HG03460 (cell line): ENCODE results near the gene KCNQ1.

Source experiments
- ATAC-seq: cut with Tn5 transposase; IDR thresholded peaks from one replicate; pipeline ENCODE4 v1.9.1; 2021; ENCODE audit not compliant: unreplicated experiment

KCNQ1 gene

DNA sequence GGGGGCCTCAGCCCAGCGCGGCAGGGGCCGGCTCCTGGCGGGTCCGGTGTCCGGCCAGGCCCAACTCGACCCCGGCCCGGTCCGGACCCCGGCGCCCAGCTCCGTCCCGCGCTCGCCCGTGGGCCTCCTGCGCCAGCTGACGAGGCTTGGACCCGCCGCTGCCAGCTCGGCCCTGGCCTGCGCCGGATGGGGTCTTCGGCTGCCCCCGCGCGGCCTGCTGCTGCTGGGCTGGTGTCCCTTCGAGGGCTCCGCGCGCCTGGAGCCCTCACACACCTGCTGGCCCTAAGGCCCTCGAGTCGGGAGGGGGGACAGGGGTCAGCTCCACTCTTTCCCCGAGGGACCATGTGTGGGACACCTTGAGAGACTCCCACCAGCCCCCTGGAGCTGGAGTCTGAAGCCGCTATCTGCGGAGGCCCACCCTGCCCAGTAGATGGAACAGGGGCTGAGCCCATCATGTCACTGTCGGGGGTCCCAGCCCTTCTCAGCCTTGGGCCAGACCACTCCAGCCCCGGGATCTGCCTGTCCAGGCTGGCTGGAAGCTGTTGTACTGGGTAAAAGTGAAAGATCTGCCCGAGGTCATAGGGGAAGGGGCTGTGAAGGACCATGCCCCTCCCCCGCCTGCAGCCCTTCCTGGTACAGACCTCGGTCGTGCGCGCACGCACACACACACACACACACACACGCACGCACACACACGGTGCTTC lies 441.5 kb downstream of the KCNQ1 start:
- no peak for ATAC-seq

DNA sequence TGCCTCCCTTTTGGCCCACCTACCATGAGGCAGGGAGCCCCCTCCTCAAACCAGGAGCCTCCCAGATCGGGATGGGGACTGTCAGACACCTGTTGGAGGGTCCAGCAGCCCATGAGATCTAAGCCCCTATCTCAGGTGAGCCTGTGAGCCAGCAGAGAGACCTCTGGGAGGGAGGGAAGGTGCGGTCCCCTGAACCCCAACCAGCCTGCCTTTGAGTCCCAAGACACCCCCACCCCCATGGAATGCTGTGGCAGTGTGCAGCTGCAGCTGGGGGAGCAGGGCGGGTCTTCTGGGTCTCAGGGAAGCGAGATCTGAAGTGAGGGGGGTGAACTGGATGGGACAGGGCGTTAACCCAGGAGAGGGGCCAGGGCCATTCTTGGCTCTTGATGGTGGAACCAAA lies 442.1 kb downstream of the KCNQ1 start:
- ATAC-seq = no peak

DNA sequence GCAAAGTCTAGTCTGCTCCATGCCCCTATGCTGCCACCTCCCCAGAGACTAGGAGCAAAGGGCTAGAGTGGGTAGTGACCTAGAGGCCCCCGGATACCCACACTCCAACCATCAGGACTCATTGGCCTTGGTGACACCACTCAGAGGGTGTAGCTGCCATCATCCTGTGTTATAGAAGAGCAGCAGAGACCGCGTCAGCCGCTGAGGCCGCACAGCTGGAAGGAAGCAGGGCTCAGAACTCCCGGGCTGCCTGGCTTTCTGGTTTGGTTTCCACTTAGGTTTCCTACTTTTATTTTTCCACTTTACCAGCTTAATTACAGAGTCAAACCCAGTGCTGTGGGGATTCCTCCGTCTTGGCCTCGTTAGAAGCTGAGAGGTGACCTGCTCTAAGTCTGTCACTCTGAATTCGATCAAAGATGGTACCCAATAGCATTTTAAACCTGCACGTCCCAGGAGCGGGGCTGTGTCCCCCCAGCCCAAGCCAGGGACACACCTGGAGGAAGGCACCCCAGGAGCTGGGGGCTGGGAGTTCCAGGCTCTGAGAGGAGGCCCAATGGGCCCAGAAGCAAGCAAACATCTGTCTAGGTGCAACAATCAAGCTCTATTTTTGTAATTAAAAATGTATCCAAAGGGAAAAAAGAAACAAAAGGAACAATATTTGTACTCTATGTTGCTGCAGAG lies 442.8 kb downstream of the KCNQ1 start:
- ATAC-seq = no peak

DNA sequence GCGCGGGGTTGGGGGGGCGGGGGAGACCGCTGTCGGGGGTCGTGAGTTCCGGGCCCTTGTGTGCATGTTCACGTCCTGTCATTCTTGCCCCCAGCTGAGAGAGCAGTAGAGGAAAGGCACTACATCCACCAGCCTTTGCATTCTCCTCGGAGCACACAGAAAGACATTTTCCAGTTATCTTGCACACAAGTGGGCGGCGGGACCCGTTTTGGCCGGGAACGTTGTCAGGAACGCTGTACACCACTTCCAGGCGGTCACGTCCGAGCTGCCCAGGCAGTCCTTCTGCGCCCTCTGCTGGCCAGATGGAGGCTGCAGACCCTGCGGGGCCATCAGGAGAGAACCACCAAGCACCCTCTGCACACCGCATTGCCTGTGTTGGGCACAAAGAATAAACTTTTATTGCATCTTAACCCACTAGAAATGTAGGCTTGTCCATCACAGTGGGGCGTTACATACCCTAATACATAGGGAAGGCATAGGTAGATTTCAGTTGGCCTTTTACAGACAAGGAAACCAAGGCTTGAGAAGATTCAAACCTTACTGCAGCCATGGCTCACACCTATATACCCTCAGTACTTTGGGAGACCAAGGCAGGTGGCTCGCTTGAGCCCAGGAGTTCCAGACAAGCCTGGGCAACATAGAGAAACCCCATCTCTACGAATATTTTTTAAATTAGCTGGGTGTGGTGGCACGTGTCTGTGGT lies 443.6 kb downstream of the KCNQ1 start:
- ATAC-seq = no peak

DNA sequence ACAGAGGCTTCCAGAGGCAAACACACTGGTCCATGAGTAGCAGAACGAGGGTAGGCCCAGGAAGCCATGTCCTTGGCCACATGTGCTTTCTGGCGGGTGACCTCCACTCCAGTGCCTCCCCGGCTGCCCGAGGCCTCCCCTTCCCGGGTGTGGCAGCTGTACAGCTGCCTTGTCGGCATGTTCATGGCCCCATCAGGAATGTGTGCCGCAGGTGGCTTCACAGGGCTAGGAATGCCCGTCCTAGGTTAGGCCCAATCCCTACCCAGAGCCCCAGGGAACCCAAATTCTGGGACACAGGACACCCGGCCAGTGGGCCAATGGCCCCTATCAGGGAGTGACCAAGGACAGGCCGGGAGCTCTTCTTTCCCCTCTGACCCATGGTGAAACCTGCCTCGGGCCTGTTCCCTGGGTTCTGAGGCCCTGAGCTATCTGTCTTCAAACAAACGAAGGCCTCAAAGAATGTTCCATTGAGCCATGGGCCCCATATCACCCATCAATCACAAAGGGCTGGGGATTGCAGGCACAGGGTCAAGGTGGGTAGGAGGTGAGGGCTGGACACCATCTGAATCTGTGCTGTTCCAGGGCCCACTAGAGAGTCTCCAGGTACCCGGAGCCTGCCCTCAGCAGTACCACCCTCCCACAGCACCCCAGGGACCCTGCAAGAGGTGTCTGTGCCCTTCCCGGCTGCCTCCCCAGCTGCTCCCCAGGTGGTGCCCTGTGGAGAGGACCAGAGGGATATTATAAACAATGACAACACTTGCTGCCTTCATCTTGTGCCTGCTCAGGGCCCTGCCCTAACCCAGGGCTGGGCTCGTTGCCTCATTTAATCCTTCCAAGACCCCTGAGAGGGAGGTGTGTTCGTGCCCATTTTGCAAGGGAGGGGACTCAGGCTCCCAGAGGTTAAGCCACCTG lies 444.8 kb downstream of the KCNQ1 start:
- no peak for ATAC-seq

DNA sequence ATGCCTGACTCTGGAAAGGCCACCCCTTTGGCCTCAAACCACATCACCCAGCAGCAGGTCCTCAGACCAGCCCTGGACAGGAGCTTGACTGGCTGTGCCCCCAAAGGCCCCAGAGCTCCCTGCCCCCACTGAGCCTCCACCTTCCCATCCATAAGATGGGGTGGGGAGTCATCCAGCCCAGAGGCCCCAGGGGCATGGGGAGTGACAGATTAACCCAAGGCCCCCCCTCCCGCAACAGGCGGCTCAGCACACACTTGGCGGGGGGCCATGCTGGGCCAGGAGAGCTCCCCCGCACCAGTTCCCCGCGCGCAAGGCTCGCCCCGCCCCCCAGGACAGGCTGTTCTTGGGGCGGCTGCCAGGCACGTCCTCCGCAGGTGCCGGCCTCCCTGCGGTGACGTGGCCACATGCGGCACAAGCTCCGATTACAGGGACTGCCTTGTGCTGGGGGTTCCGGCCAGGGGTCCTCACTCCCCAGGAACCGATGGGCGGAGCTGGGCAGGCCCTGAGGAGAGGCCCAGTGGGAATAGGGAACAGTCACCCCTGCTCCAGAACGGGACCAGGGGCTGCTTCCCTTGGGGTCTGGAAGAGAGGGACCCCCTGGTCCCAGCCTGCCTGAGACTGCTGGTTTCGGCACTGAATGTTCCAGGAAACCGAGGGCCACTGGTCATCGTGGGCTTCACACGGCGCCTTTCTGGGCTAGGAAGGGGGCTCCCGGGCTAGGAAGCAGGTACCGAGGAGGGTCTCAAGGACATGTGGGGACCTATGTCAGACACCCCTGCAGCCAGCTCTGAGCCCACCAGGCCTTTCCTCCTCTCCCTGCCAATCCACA lies 445.9 kb downstream of the KCNQ1 start:
- no peak for ATAC-seq

DNA sequence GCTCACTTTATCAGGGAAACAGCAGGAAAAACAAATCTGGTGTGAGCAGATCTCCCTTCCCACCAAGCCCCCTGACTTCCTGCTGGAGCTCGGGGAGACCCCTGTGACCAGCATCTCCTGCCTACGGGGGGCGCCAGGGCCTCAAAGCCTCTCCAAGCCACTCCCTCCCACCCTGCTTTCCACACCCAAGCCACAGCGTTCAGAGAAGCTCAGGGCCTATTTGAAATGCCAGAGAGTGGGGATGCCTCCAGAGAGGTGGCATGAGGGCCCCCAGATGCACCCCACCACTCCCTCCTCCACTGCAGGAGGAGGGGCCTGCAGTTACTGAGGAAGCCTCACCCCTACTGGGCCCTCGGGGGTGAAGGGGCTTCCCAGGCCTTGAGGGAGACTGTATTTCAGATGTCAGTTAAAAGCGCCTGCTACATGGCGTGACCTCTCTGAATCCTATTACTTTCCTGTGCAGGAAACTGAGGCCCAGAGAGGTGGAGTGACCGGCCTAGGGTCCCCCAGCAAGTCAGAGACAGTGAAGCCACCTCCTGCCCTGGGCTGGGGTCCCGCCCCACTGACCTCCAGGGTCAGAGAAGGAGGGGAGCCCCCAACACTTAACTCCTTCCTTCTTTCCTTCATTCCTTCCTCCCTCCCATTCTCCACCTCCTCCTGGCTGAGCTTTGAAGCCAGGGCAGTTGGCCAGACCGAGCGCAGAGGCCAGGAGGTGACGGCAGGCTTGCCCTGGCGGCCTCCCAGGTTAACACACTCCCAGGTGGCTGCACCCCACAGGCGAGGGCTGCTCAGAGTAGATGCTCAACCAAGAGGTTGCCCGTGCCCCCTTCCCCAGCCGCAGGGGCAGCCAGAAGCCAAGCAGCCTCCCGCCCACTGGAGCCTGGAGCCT lies 446.8 kb downstream of the KCNQ1 start:
- ATAC-seq = no peak

DNA sequence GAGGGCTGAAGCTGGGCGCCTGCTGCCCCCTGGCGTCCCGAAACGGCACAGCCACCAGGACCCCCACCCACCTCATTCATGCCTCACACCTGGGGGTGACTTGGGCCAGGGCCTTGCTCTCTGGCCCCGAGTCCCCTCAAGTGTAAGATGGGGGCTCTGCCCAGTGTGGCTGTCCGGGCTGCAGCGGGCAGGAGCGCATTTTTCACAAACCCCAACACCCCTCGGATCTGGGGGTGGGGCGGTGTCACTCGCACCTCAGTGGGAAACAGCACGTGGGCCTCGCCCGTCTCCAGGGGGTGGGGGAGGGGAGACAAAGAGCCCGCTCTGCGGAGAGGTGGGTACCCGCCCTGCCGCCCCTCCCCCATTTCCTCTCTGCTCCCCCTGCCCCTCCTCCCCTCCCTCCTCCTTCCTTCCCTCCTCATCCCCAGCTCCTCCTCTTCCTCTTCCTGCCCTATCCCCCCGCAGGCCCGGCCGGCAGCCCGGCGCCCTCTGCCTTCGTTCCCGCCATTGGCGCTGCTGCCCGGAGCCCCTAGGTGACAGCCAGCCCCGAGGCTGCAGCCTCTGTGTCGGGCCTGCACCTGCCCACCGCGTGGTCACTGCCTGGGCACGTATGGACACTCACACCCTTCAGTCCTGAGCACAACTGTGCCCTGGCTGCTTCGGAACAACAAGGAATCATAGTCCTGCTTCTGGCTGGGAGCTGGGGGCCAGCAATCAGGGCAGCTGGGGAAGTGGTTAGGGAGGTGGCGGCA lies 447.6 kb downstream of the KCNQ1 start:
- ATAC-seq = no peak

DNA sequence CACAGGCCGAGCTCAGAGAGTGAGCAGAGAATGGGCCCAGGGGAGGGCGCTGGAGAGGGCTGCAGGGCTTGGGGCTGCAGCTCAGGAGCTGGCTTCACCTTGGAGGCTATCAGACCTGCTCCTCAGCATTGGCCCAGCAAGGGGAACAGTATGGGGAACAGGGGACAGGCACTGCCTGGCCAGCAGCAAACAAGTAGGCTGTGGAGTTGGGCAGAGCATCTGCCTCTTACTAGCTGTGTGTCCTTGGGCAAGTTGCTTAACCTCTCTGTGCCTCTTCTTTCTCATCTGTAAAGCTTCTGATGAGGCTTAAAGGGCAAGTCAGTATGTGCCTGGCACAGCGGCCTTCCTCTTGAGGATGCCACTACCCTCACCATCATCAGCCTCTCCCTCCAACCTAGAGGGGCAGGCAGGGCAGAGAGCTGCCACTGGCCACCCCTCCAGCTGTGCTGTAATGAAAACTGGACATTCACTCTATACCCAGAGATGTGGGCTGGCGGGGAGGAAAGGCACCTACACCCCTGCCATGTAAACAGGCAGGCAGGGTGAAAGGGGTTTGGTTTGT lies 448.2 kb downstream of the KCNQ1 start:
- ATAC-seq = no peak

DNA sequence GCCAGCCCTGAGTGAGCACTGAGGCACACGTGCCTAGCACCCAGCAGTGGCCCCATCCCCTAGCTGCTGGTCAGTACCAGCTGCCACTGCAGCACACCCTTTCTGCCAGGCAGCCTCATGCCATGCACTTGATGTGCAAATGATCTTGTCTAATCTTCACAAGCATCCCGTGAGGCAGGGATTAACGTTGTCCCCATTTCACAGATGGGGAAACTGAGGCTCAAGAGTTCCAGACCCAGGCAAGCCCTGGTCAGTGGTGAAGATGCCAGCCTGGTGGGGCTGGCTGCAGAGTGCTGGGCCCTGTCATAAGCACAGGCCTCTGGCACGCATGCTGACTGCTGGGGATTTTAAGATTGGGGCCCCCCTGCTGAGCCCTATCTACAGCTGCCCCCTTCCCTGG lies 449.1 kb downstream of the KCNQ1 start:
- no peak for ATAC-seq

DNA sequence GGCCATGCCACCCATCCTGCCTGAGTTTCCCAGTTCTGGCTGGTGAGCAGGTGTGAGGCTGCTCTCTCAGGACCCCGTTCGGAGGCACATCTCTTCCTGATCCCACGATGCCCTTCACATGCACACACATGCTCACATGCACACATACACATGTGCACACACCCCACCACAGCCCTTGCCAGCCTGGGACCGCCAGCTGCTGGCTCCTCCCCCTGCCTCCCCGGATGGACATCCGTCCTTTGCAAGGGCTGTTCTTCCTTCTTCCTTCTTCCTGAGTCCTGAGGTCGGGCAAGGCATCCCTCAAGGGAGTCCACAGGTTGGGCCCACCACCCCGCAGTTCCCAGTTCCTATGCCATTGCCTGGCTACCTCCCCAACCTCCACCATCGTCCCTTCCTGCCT lies 451.2 kb downstream of the KCNQ1 start:
- no peak for ATAC-seq

DNA sequence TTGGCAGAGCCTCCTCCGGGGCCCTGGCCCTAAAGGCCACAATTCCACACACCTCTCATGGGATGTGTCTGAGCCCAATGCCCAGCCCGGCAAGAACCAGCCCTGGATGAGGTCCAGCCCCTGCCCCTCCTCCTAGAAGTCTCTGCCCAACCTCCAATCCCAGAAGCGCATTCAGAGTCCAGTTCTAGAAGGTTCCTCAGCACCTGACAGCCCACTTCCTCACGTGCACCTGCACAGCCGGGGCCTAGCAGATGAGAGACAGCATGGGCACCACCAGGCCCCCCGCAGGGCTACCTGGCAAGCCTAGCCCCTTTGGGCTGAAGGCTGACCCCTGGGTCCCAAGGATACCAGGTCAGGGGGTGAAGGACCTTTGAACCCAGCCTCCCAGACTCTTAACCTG lies 452.2 kb downstream of the KCNQ1 start:
- no peak for ATAC-seq

DNA sequence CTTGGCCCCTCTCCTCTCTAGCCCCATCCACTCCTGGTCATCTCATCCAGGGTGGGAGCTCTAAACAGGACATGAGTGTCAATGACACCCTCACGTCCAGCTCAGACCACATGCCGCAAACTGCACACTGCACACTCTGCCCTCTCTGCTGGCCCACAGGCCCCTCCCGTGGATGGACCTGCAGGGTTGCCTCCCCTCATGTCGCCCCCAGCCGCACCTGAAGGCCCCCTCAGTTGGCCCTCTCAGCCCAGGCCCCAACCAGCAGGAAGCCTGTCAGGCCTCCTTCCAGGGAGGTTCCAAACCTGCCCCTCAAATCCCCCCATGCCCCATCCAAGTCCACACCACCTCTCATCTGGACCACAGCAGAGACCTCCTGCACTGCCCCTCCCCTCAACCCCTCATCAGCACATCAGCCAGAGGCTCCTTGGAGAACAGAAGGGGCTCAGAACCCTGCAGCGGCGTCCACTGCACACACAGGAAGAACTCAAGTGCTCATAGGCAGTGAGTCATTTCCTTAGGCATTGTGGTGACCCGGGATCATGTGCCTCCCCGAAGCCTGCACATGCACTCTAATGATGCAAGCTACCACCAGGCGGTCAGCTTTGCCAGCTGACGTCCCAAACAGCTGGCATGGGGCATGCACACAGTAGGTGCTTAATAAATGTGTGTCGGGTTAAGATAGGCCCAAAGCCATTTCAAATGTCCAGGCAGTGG lies 453.7 kb downstream of the KCNQ1 start:
- ATAC-seq = no peak
